IPS-18a (cell line): ENCODE measurements around the gene AK1.

ENCODE experiments used
- H3K27ac ChIP-seq: one replicate; pipeline ENCODE4 v1.5.1; 2013; ENCODE audit warnings: low read length
- H3K27me3 ChIP-seq: one replicate; pipeline ENCODE4 v1.6.1; 2013; ENCODE audit warnings: mild to moderate bottlenecking, low read length; ENCODE audit not compliant: control insufficient read depth, insufficient read depth
- H3K36me3 ChIP-seq: one replicate; pipeline ENCODE4 v1.6.1; 2013; ENCODE audit warnings: low read depth, low read length; ENCODE audit not compliant: control insufficient read depth
- H3K4me1 ChIP-seq: one replicate; pipeline ENCODE4 v1.6.1; 2013; ENCODE audit warnings: low read depth, low read length; ENCODE audit not compliant: control insufficient read depth
- H3K4me3 ChIP-seq: one replicate; pipeline ENCODE4 v1.5.1; 2013; ENCODE audit warnings: low read length
- H3K9ac ChIP-seq: one replicate; pipeline ENCODE4 v1.6.1; 2013; ENCODE audit warnings: mild to moderate bottlenecking, low read length, moderate library complexity
- H3K9me3 ChIP-seq: one replicate; pipeline ENCODE4 v1.6.1; 2013; ENCODE audit warnings: low read depth, low read length; ENCODE audit not compliant: control insufficient read depth

Gene AK1

DNA sequence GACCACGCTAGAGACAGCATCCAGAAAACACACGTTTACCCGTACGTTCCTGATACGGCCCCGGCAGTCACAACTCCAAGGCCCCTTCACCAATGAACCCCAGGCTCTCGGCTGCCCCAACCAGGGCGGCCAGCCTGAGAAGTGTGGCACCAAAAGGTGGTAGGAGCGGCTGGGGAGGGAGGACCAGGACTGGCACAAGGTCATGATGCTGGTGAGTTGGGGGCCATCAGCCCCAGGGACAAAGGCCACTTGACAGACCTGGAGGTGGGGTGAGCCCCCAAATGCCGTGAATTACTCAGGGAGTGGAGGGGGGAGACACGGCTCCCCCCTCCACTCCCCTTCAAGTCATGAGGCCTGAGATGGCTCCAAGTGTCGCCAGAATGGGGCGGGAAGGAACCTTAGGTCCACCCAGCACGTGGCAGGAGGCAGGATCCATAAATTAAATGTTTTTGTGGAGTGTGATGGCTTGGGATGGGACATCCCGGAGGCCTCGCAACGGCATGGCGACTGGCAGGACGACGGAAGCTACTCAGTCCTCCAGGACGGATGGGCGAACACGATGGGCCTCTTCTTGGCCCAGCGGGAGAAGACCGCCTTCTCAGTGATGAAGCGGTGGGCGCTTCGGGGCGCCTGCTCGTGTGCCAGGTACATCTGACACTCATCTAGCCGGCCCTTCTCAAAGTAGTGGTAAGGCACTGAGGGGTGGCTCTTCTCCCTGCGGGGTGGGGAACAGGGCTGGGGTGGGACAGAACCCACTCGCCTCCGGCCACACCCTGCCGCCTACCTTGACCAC is 30.6 kb upstream of the AK1 start:
- no peak overlapping the region for H3K27ac ChIP-seq
- no peaks in the 10 kb centered on the region for H3K27me3 ChIP-seq
- no peak overlapping the region for H3K9ac ChIP-seq

DNA sequence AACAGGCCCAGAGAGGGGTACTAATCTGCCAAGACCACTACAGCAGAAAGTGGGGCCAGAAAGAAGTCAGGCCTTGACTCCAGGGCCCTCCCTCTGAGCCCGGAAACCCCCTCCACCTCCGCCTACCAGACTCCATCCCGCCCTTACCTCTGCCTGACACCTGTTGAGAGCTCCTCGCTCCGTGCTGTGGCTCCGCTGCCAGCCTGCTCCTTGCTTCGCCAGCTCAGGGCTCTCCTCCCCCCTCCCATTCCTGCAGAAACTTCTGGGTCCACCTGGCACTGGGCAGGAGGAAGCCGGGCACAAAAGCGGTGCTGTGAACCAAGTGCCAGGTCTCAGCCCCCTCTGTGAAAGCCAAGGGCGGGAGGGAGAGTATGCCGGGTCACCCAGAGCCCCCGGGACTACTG is 28.3 kb upstream of the AK1 start:
- Histone ChIP-seq H3K27me3 (no peaks in the 10 kb centered on the region), H3K9me3 (no peaks in the 10 kb centered on the region), H3K9ac (no peak overlapping the region), H3K27ac (no peak overlapping the region), H3K4me3 (no peak overlapping the region), H3K36me3 (no peaks in the 10 kb centered on the region), H3K4me1 (peaks cover 17% of the 10 kb centered on the region)

More for the DNA sequence above, 30.6 kb upstream of the AK1 start:
- peaks cover 17% of the 10 kb centered on the region for H3K4me1 ChIP-seq
- no peak overlapping the region for H3K4me3 ChIP-seq
- H3K36me3 ChIP-seq = no peaks in the 10 kb centered on the region
- H3K9me3 ChIP-seq = no peaks in the 10 kb centered on the region

GRCh38 chr9:127905004-127905728 is 27.7 kb upstream of the AK1 start:
- Histone ChIP-seq H3K4me3 (no peak overlapping the region), H3K36me3 (no peaks in the 10 kb centered on the region), H3K4me1 (peaks cover 17% of the 10 kb centered on the region), H3K27ac (no peak overlapping the region), H3K27me3 (no peaks in the 10 kb centered on the region), H3K9me3 (no peaks in the 10 kb centered on the region), H3K9ac (no peak overlapping the region)

- Histone ChIP-seq H3K9me3 (no peaks in the 10 kb centered on the region), H3K27me3 (no peaks in the 10 kb centered on the region), H3K36me3 (no peaks in the 10 kb centered on the region), H3K4me1 (peaks cover 17% of the 10 kb centered on the region), H3K27ac (no peak overlapping the region), H3K4me3 (no peak overlapping the region), H3K9ac (no peak overlapping the region)
Observed at GRCh38 chr9:127904561-127905003, 27.1 kb upstream of the AK1 start.

DNA sequence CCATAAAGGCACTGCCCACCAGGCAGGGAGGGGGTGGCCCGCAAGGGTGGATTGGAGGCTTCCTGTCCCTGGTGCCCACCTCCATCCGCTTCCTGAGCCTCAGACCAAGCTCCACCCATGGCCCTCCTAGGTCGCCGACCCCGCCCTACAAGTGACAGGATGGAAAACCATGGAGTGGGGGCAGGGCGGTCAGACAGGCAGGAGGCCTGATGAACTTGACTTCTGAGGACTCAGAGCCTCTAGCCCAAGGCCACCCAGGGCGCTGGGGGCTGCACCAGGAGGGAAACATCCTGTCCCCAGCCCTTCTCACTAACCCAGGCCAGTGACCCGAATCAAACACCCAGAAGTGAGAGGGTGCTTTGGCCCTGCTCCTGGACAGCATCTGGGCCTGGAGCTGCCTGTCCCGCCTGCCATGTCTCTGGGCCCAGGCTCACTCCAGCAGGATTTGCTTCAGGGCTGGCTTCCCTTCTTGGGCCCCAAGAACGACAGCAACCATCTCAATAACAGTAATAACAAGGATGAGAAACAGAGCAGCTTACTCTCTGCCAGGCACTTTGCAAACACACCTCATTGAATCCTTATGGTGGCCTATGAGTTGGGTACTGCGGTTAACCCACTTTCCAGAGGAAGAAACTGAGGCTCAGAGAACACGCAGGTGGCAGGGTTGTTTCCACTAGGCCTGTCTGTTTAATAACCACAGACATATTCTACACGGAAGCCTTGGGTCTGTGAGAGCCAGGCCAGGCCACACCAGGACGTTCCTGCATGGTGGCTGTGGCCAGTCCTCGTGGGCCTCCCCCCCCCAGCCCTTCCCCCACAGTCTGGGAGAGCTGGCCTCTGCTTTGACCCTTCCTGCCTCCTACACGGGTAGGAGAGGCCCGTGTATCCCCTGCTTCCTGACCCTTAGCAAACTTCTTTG is 26.3 kb upstream of the AK1 start:
- H3K27me3 ChIP-seq = no peaks in the 10 kb centered on the region
- peaks cover 17% of the 10 kb centered on the region for H3K4me1 ChIP-seq
- H3K36me3 ChIP-seq = no peaks in the 10 kb centered on the region
- no peak overlapping the region for H3K27ac ChIP-seq
- no peak overlapping the region for H3K9ac ChIP-seq
- peak overlapping the region; percentile 9 for H3K4me3 ChIP-seq
- H3K9me3 ChIP-seq = no peaks in the 10 kb centered on the region

DNA sequence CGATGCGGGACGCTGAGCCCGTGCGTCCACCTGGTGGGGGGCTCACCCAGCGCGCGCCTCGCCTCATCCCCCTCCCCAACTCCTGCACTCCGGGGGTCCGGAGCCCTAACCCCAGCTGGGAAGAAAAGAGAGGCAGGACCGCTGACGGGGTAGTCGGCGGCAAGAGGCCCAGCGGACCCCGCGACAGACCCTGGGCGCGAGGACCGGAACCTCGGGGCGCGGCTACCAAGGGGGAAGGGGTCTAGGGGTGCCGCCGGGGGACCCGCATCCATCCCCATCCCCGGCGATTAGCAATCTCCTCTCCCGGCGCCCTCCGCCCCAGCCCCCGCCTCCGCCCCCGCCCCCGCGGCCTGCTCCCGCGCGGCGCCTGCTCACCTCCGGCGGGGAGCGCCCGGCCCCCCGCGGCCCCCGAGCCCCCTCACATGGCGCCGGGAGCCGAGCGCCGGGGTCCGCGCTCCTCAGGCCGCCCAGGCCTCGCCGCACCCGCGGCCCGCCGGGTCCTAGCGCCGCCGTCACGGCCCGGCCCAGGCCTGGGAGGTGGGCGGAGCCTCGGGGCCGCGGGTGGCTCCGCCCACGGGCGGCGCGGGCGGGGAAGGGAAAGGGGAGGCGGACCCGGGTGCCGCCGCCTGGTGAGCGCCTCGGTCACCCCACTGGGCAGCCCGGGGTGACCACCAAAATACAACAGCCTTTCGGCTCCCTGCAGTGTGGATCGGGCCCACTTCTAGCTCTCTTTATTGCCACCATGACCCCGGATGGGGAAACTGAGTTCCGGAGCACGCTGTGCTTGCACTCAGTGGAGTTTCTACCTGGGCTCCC is 21.9 kb upstream of the AK1 start, which contains the start of gene ST6GALNAC6:
Gene ST6GALNAC6, minus strand, starts transcription at position 476 of the 816 bp plus-strand sequence. CDS start 1,622 bp downstream, outside the sequence.
- peak within 1 kb of the TSS; percentile 69 for H3K4me3 ChIP-seq
- peaks cover 18% of the 10 kb centered on the region for H3K4me1 ChIP-seq
- H3K9ac ChIP-seq = peak within 1 kb of the TSS; percentile 42
- H3K27me3 ChIP-seq = no peaks in the 10 kb centered on the region
- H3K27ac ChIP-seq = no peak within 1 kb of the TSS
- peaks cover 13% of the 10 kb centered on the region for H3K36me3 ChIP-seq
- no peaks in the 10 kb centered on the region for H3K9me3 ChIP-seq

GRCh38 chr9:127898433-127899127 is 21.1 kb upstream of the AK1 start:
- Histone ChIP-seq H3K27ac (no peak overlapping the region), H3K36me3 (peaks cover 20% of the 10 kb centered on the region), H3K4me3 (peak overlapping the region; percentile 69), H3K9me3 (no peaks in the 10 kb centered on the region), H3K9ac (peak overlapping the region; percentile 42), H3K4me1 (peaks cover 10% of the 10 kb centered on the region), H3K27me3 (no peaks in the 10 kb centered on the region)

GRCh38 chr9:127897193-127897692 is 19.8 kb upstream of the AK1 start:
- H3K27ac ChIP-seq = no peak overlapping the region
- peaks cover 5% of the 10 kb centered on the region for H3K4me1 ChIP-seq
- peaks cover 28% of the 10 kb centered on the region for H3K36me3 ChIP-seq
- peak overlapping the region; percentile 1 for H3K4me3 ChIP-seq
- no peak overlapping the region for H3K9ac ChIP-seq
- no peaks in the 10 kb centered on the region for H3K9me3 ChIP-seq
- no peaks in the 10 kb centered on the region for H3K27me3 ChIP-seq

DNA sequence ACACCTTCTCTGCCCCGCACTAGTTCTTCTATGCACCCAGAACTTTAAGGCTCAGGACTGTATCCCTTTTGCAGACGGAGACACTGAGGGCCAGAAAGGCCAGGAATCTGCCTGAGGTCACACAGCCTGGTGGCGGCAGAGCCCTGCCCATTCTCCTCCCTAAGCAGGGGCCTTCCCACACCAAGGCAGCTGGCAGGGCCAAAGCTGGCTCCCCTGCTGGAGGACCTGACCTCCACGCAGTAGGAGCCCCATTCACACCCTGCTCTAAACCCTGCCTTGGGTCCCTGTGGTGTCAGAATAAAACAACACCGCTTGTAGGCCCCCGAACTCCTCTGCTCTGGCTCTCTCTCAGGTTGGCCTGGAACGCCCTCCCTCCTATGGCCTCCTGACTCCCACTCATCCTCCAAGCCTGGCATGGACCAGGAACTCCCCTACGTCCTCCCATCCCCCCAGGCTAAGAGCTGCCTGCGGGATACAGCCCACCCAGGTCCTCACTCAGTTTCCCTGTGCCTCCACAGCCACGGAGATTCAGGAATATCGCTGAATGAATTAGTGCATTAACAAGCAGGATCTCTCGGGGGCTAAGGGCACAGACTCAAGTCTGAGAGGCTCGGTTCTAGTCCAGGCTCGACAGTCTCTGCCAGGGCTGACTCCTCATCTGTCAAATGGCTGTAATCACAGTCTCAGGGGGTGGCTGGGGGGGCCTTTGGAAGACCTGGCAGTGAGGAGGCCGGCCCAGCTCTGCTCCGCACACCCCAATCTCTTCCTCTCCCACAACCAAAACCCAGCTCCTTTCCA is 19.1 kb upstream of the AK1 start:
- H3K9ac ChIP-seq = no peak overlapping the region

More for the DNA sequence above, 19.1 kb upstream of the AK1 start:
- H3K9me3 ChIP-seq = no peaks in the 10 kb centered on the region
- H3K4me3 ChIP-seq = peak overlapping the region; percentile 1
- peaks cover 28% of the 10 kb centered on the region for H3K36me3 ChIP-seq
- H3K27ac ChIP-seq = no peak overlapping the region
- peaks cover 5% of the 10 kb centered on the region for H3K4me1 ChIP-seq
- H3K27me3 ChIP-seq = no peaks in the 10 kb centered on the region
